ENCODE data around the gene CLPSL1.
A peak's percentile ranks its signal among the peaks of the same experiment; 100 is the strongest.
"Not testable (repeated sequence)": the region's sequence is repeated elsewhere in the genome, so short reads cannot be mapped to it uniquely, and the experiment has no call there.

CLPSL1 gene

GRCh38 chr6:35780719-35781118, at the start of gene CLPSL1:
Gene CLPSL1 (plus strand): TSS chr6:35781019. CDS start chr6:35781111, 92 bp downstream.
- H3K4me3 ChIP-seq (ENCODE audit: low read depth, low read length): no peak within 1 kb of the TSS
- TF ChIP-seq, protein P1, sequence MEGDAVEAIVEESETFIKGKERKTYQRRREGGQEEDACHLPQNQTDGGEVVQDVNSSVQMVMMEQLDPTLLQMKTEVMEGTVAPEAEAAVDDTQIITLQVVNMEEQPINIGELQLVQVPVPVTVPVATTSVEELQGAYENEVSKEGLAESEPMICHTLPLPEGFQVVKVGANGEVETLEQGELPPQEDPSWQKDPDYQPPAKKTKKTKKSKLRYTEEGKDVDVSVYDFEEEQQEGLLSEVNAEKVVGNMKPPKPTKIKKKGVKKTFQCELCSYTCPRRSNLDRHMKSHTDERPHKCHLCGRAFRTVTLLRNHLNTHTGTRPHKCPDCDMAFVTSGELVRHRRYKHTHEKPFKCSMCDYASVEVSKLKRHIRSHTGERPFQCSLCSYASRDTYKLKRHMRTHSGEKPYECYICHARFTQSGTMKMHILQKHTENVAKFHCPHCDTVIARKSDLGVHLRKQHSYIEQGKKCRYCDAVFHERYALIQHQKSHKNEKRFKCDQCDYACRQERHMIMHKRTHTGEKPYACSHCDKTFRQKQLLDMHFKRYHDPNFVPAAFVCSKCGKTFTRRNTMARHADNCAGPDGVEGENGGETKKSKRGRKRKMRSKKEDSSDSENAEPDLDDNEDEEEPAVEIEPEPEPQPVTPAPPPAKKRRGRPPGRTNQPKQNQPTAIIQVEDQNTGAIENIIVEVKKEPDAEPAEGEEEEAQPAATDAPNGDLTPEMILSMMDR (IDR thresholded peaks at IDR 0.05; ENCODE audit: insufficient read depth, low read depth, low read length, missing control alignments): no peak
- no peak for DNase-seq (ENCODE audit: low read depth)

GRCh38 chr6:35731414-35731735, 49.4 kb upstream of the CLPSL1 start:
- H3K4me3 ChIP-seq (ENCODE audit: low read depth, low read length): peak overlapping the region; percentile 90
- TF ChIP-seq, protein P1 (IDR thresholded peaks at IDR 0.05; ENCODE audit: insufficient read depth, low read depth, low read length, missing control alignments): no peak
- DNase-seq (ENCODE audit: low read depth): peak; percentile 94

DNA sequence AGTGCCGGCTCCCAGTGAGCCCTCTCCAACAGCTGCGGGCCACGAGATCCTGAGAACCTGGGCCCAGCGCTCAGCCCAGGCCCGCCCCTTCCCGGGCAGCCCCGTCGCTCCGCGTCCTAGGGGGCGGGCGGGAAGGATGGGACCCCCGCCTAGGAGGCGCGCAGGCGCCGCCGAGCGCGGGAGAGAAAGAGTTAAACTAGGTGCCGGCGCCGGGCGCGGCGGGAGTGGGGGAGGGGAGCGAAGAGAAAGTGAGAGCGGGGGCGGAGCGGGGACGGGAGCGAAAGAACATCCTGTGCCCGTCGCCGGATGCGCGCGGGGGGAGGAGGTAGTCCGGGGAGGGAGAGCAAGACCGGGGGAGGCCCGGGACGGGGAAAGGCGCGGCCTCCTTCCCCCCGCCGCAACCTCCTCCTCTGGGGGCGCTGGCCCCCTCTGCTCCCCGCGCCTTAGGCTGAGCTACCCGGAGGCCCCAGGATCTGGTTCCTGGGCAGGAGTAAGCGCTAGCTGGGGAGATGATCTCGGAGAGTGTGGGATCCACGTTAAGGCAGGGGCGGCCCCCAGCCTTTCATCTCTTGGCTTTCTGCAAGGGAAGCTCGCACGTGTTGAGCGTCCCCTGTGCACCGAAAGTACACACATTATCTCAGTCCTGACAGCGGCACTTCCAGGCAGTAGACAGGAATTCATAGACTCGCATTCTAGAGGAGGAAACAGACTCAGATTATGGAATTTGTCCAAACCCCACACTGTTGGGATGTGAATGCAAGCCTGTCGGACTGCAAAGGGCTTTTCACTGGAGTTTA, 48.9 kb upstream of the CLPSL1 start:
- DNase-seq (ENCODE audit: low read depth): peak; percentile 95
- peak overlapping the region; percentile 90 for H3K4me3 ChIP-seq (ENCODE audit: low read depth, low read length)
- TF ChIP-seq, protein P1 (IDR thresholded peaks at IDR 0.05; ENCODE audit: insufficient read depth, low read depth, low read length, missing control alignments): peak; percentile 4

DNA sequence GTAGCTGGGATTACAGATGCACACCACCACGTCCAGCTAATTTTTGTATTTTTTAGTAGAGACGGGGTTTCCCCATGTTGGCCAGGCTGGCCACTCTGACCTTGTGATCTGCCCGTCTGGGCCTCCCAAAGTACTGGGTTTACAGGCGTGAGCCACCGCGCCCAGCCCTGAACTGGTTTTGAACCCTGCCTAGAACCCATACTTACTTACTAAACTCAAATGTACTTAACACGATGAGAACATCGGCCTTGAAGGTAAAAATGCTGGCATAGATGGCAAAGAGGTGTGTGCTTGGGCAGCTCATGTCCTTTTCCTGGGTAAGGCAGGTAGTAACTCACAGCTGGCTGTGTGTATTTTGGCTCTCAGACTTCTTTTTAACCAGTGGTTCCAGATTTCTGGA, 47.2 kb upstream of the CLPSL1 start:
- TF ChIP-seq, protein P1 (IDR thresholded peaks at IDR 0.05; ENCODE audit: insufficient read depth, low read depth, low read length, missing control alignments): no peak
- no peak for DNase-seq (ENCODE audit: low read depth)
- H3K4me3 ChIP-seq (ENCODE audit: low read depth, low read length): no peak overlapping the region

DNA sequence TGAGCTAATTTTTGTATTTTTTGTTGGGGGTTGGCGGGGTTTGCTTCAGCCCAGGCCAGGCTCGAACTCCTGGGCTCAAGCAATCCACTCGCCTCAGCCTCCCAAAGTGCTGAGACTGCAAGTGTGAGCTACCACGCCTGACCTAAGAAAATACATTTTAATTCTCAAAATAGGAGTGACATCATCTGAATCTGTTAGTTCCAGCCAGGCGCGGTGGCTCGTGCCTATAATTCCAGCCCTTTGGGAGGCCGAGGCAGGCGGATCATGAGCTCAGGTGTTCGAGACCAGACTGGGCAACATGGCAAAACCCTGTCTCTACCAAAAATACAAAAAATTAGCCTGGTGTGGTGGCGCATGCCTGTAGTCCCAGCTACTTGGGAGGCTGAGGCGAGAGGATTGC, 46.5 kb upstream of the CLPSL1 start:
- DNase-seq (ENCODE audit: low read depth); H3K4me3 ChIP-seq (ENCODE audit: low read depth, low read length): not testable (repeated sequence)

DNA sequence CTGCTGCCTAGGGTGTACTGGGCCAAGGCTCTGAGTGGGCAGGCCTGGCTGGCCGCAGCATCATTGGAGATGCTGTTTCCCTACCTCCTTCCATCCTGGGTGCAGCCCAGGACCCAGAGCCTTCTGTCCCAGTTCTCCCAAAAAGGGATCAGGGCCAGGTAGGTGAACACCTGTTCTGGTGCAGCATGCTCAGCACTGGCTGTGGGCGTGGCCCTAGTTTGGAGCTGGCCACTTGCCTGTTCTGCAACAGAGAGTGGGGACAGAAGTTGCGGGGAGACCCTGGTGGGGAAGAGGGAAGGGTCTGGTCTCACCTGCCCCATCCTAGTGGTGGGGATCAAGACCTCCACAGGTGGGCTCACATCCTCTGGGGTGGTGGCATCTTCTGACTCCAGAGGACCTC, 45.4 kb upstream of the CLPSL1 start:
- H3K4me3 ChIP-seq (ENCODE audit: low read depth, low read length): no peak overlapping the region
- TF ChIP-seq, protein P1 (IDR thresholded peaks at IDR 0.05; ENCODE audit: insufficient read depth, low read depth, low read length, missing control alignments): no peak

GRCh38 chr6:35736253-35736894, 44.4 kb upstream of the CLPSL1 start:
- DNase-seq (ENCODE audit: low read depth): peak; percentile 82
- TF ChIP-seq, protein P1 (IDR thresholded peaks at IDR 0.05; ENCODE audit: insufficient read depth, low read depth, low read length, missing control alignments): peak; percentile 89

More for the DNA sequence above, 45.4 kb upstream of the CLPSL1 start:
- no peak for DNase-seq (ENCODE audit: low read depth)

More at GRCh38 chr6:35736253-35736894, 44.4 kb upstream of the CLPSL1 start:
- no peak overlapping the region for H3K4me3 ChIP-seq (ENCODE audit: low read depth, low read length)

Data from GM12865 (cell line).